OCI-LY7 (cell line): ENCODE data around the gene PRKCA. TPM values are rescaled to one million over a fixed set of nuclear protein-coding genes. Genes with fewer than 3 reads are reported as not detected.

ENCODE experiments used
- BruUV-seq: library from RNA; stranded (reverse); fragments of 400-500 nt; replicated peaks from 2 replicates; lab custom pipeline; 2021; lab: Mats Ljungman, UMichigan
- CTCF ChIA-PET: fragments of 300-600 bp; sonication (Branson Sonifier 250); formaldehyde crosslinking; loops from one replicate; lab custom pipeline; 2022; ENCODE audit warnings: antibody characterized with exemption; ENCODE audit not compliant: unreplicated experiment; lab: Charles Lee
- POLR2A ChIA-PET: fragments of 300-600 bp; sonication (Branson Sonifier 250); formaldehyde crosslinking; loops from one replicate; lab custom pipeline; 2022; ENCODE audit warnings: antibody characterized with exemption; lab: Charles Lee
- DNase-seq: peaks from one replicate; pipeline ENCODE4 v3.0.0-alpha.2; 2015; ENCODE audit warnings: low spot score
- H2AFZ ChIP-seq: fragments of 200-600 bp; sonication (generic), shearing (Covaris generic); 2 replicates; pipeline ENCODE4 v1.6.1; 2014; ENCODE audit warnings: mild to moderate bottlenecking, antibody characterized with exemption, low read length, moderate library complexity
- H3K27ac ChIP-seq: fragments of 200-600 bp; sonication (generic); 2 replicates; pipeline ENCODE4 v1.5.1; 2014; ENCODE audit warnings: mixed run types, low read depth, mild to moderate bottlenecking, moderate library complexity, low read length, inconsistent platforms; ENCODE audit not compliant: poor library complexity, severe bottlenecking
- H3K36me3 ChIP-seq: fragments of 200-600 bp; sonication (generic); 2 replicates; pipeline ENCODE4 v1.6.1; 2014; ENCODE audit warnings: mild to moderate bottlenecking, antibody characterized with exemption, low read length, moderate library complexity, mixed read lengths; ENCODE audit not compliant: insufficient read depth
- H3K4me1 ChIP-seq: fragments of 200-600 bp; sonication (generic); 2 replicates; pipeline ENCODE4 v1.5.1; 2014; ENCODE audit warnings: mild to moderate bottlenecking, low read length; ENCODE audit not compliant: insufficient read depth, poor library complexity, severe bottlenecking
- H3K4me2 ChIP-seq: fragments of 200-600 bp; sonication (generic); 2 replicates; pipeline ENCODE4 v1.6.1; 2014; ENCODE audit warnings: mild to moderate bottlenecking, low read length
- H3K4me3 ChIP-seq: fragments of 200-600 bp; sonication (generic); 2 replicates; pipeline ENCODE4 v1.5.1; 2014; ENCODE audit warnings: mild to moderate bottlenecking, low read depth, low read length; ENCODE audit not compliant: poor library complexity, severe bottlenecking
- H3K79me2 ChIP-seq: fragments of 200-600 bp; sonication (generic); 2 replicates; pipeline ENCODE4 v1.6.1; 2016; ENCODE audit warnings: low read depth, mild to moderate bottlenecking, low read length, moderate library complexity, mixed read lengths; ENCODE audit not compliant: insufficient read depth
- H3K9me2 ChIP-seq: fragments of 200-600 bp; sonication (generic); 2 replicates; pipeline ENCODE4 v1.6.1; 2016; ENCODE audit warnings: mild to moderate bottlenecking, low read length, mixed read lengths; ENCODE audit not compliant: insufficient read depth
- H3K9me3 ChIP-seq: fragments of 200-600 bp; sonication (generic); 2 replicates; pipeline ENCODE4 v1.6.1; 2014; ENCODE audit warnings: mild to moderate bottlenecking, mixed run types, low read length, mixed read lengths
- H4K20me1 ChIP-seq: fragments of 200-600 bp; sonication (generic); 2 replicates; pipeline ENCODE4 v1.6.1; 2014; ENCODE audit warnings: mild to moderate bottlenecking, antibody characterized with exemption, low read length, moderate library complexity, mixed read lengths; ENCODE audit not compliant: insufficient read depth
- EZH2phosphoT487 ChIP-seq: fragments of 200-600 bp; sonication (generic); IDR thresholded peaks from 2 replicates; pipeline ENCODE4 v1.6.1; 2018; ENCODE audit warnings: low read depth, borderline replicate concordance, mild to moderate bottlenecking, mixed run types, antibody characterized with exemption, low read length, moderate library complexity, mixed read lengths
- intact Hi-C: fragments of 100-400 bp; cut with micrococcal nuclease; formaldehyde crosslinking; loops from one replicate; pipeline ENCODE4 v1.10.0; 2022; ENCODE audit not compliant: unreplicated experiment
- total RNA-seq, 2 experiments: library from RNA; depleted of rRNA in 1 of 2; stranded (reverse); fragments of >200 nt in 1 of 2; shearing (Covaris generic) in 1 of 2; gene quantifications; 2 replicates each; pipeline ENCODE4 v1.2.3, GENCODE V29; 2014 to 2022
- TF ChIP-seq, protein P1 (sequence below): fragments of 200-600 bp; sonication (generic); conservative IDR thresholded peaks from 2 replicates; pipeline ENCODE4 v1.5.1; 2014; ENCODE audit warnings: mild to moderate bottlenecking, antibody characterized with exemption, low read length, moderate library complexity, mixed read lengths

The PRKCA gene
- total RNA-seq, 2 experiments from 2014 or later: 6.6 to 32.1 TPM

DNA sequence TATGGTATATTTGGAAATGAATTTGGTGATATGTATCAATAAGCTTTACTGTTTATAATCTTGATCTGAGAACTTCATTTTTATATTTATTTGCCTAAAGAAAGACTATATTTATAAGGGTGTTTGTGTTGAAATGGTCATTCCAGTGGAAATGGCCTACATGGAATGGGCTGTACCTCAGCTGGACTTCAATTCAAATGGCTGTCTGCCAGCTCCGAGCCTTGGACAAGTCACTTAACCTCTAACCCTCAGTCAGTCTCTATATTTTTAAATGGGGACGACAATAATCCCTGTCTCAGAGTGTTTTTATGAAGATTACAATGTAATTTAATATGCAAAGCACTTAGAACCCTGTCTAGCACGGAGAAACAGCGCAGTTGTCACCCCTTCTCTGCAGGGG lies 271.7 kb downstream of the PRKCA start:
- no peak for DNase-seq
- Histone ChIP-seq H3K27ac (no peak overlapping the region), H4K20me1 (no peaks in the 10 kb centered on the region), H2AFZ (no peak overlapping the region), H3K4me3 (no peak overlapping the region), H3K9me2 (no peaks in the 10 kb centered on the region), H3K4me1 (no peaks in the 10 kb centered on the region), H3K4me2 (no peak overlapping the region), H3K9me3 (no peaks in the 10 kb centered on the region), H3K79me2 (no peaks in the 10 kb centered on the region), H3K36me3 (no peaks in the 10 kb centered on the region)
- ChIA-PET CTCF (no interaction called here), POLR2A (no interaction called here)
- no TSS peak for BruUV-seq
- TF ChIP-seq, protein P1, sequence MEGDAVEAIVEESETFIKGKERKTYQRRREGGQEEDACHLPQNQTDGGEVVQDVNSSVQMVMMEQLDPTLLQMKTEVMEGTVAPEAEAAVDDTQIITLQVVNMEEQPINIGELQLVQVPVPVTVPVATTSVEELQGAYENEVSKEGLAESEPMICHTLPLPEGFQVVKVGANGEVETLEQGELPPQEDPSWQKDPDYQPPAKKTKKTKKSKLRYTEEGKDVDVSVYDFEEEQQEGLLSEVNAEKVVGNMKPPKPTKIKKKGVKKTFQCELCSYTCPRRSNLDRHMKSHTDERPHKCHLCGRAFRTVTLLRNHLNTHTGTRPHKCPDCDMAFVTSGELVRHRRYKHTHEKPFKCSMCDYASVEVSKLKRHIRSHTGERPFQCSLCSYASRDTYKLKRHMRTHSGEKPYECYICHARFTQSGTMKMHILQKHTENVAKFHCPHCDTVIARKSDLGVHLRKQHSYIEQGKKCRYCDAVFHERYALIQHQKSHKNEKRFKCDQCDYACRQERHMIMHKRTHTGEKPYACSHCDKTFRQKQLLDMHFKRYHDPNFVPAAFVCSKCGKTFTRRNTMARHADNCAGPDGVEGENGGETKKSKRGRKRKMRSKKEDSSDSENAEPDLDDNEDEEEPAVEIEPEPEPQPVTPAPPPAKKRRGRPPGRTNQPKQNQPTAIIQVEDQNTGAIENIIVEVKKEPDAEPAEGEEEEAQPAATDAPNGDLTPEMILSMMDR: no peak
- TF ChIP-seq EZH2phosphoT487: no peak
- intact Hi-C loops: no loop called here

DNA sequence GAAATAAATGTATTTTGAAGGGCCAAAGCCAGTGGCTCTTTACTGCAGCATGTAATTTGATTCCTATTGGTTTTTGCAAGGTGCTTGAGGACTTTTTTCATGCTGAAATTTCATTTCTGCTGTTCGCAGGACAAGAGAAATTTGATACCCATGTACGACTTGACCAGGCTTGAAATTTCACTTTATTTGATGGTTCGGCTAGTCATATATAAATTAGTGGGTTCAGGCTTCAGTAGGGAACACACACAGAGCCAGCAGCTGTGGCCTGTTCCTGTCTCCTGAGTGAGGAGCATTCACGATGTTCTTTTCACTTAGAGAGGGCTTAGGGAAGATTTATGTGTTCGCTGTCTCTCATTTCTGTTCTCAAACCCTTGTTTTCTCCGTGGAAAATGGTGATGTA lies 274.1 kb downstream of the PRKCA start:
- TF ChIP-seq, protein P1: no peak
- TF ChIP-seq EZH2phosphoT487: no peak
- no peaks in the 10 kb centered on the region for H3K36me3 ChIP-seq
- BruUV-seq: no TSS peak
- H3K4me3 ChIP-seq: no peak overlapping the region
- no peaks in the 10 kb centered on the region for H3K4me1 ChIP-seq
- no peaks in the 10 kb centered on the region for H3K9me2 ChIP-seq
- no peaks in the 10 kb centered on the region for H4K20me1 ChIP-seq
- H3K4me2 ChIP-seq: no peak overlapping the region
- POLR2A ChIA-PET: no interaction called here
- no peaks in the 10 kb centered on the region for H3K9me3 ChIP-seq
- intact Hi-C loops: no loop called here
- no peak overlapping the region for H2AFZ ChIP-seq
- H3K27ac ChIP-seq: no peak overlapping the region
- DNase-seq: no peak
- CTCF ChIA-PET: interaction anchor here (0.6 kb wide), 1 partner anchor 514 kb away, joined by 3 read pairs; no protein-coding TSS in a partner anchor
- no peaks in the 10 kb centered on the region for H3K79me2 ChIP-seq

DNA sequence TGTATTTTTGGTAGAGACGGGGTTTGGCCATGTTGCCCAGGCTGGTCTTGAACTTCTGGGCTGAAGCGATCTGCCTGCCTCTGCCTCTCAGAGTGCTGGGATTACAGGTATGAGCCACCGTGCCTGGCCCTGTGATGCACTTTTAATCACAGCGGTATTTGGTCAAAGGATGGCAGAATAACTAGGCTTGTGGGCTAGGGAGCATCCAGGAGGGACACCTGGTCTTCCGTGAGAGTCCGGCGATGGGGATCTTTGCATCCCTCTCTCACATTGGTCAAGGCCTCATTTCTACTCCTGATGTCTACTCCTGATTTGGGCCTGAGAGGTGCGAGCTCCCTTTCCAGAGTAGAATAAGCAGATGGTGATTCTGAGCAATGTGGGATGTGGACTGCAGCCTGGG lies 274.6 kb downstream of the PRKCA start:
- no peaks in the 10 kb centered on the region for H3K79me2 ChIP-seq
- no peaks in the 10 kb centered on the region for H3K36me3 ChIP-seq
- H3K4me3 ChIP-seq: no peak overlapping the region
- no peaks in the 10 kb centered on the region for H4K20me1 ChIP-seq
- no peak overlapping the region for H2AFZ ChIP-seq
- CTCF ChIA-PET: interaction anchor here (0.6 kb wide), 1 partner anchor 514 kb away, joined by 3 read pairs; no protein-coding TSS in a partner anchor
- H3K27ac ChIP-seq: no peak overlapping the region
- no peaks in the 10 kb centered on the region for H3K9me3 ChIP-seq
- POLR2A ChIA-PET: interaction anchor here (1.1 to 1.4 kb wide), 2 partner anchors 10 to 31 kb away, joined by 3 to 4 read pairs; no protein-coding TSS in a partner anchor
- intact Hi-C loops: no loop called here
- no peak for DNase-seq
- no TSS peak for BruUV-seq
- no peaks in the 10 kb centered on the region for H3K9me2 ChIP-seq
- H3K4me2 ChIP-seq: no peak overlapping the region
- no peaks in the 10 kb centered on the region for H3K4me1 ChIP-seq
- no peak for TF ChIP-seq EZH2phosphoT487
- TF ChIP-seq, protein P1: no peak
